GM12878 (cell line): ENCODE data around the gene HORMAD2. TPM values are rescaled to one million over a fixed set of nuclear protein-coding genes. Genes with fewer than 3 reads are reported as not detected.

ENCODE experiments used
- BACH1 ChIP-seq: fragments of 450-650 bp; IDR thresholded peaks from 2 replicates; pipeline ENCODE4 v1.6.1; 2017; ENCODE audit warnings: mild to moderate bottlenecking, borderline replicate concordance
- CBFB ChIP-seq: IDR thresholded peaks from 2 replicates; pipeline ENCODE4 v1.6.1; 2016; ENCODE audit warnings: antibody characterized with exemption, low read depth
- EED ChIP-seq: sonication (generic); IDR thresholded peaks from 2 replicates; pipeline ENCODE4 v1.6.1; 2016; ENCODE audit warnings: antibody characterized with exemption, low read depth
- LARP7 ChIP-seq: fragments of 450-650 bp; IDR thresholded peaks from 2 replicates; pipeline ENCODE4 v1.6.1; 2017; ENCODE audit warnings: mild to moderate bottlenecking
- NR2C2 ChIP-seq: IDR thresholded peaks from 2 replicates; pipeline ENCODE4 v1.6.1; 2011; ENCODE audit warnings: borderline replicate concordance, low read depth; ENCODE audit not compliant: control insufficient read depth, insufficient read length
- SREBF2 ChIP-seq: IDR thresholded peaks from 2 replicates; pipeline ENCODE4 v1.6.1; 2012; ENCODE audit warnings: mild to moderate bottlenecking, low read length
- ZNF217 ChIP-seq: fragments of 450-650 bp; IDR thresholded peaks from 2 replicates; pipeline ENCODE4 v1.6.1; 2017; ENCODE audit warnings: antibody characterized with exemption, mild to moderate bottlenecking
- ZNF622 ChIP-seq: fragments of 450-650 bp; IDR thresholded peaks from 2 replicates; pipeline ENCODE4 v1.6.1; 2017; ENCODE audit warnings: mild to moderate bottlenecking, inconsistent platforms
- polyA plus RNA-seq, 11 experiments: library from polyadenylated mRNA; depleted of rRNA in 4 of 11; unstranded in 6 of 11; stranded (reverse) in 5 of 11; fragments of >200 nt; fragmentation: Nextera tagmentation in 4 of 11; fragmentation: Illumina TruSeq in 1 of 11; extraction: Ambion mirVana in 4 of 11; extraction: Trizol in 1 of 11; gene quantifications; 1 replicate in 1 of 11; 2 replicates in 10 of 11; pipeline versions ENCODE4 v1.2.1 to v1.2.3, GENCODE V29; 2011 to 2016; ENCODE audit warnings: inconsistent platforms in 2 of 11, missing spikeins in 2 of 11, low read depth in 1 of 11
- total RNA-seq, 4 experiments: library from RNA; depleted of rRNA in 3 of 4; stranded (reverse); fragments of >200 nt in 3 of 4; fragmentation: Illumina TruSeq in 1 of 4; extraction: Trizol in 1 of 4; gene quantifications; 2 replicates each; pipeline versions ENCODE4 v1.2.1 to v1.2.3, GENCODE V29; 2013 to 2021
- TF ChIP-seq, protein P1 (sequence below): fragments of 450-650 bp; IDR thresholded peaks from 2 replicates; pipeline ENCODE4 v1.6.1; 2016; ENCODE audit warnings: mild to moderate bottlenecking, moderate library complexity, borderline replicate concordance
- TF ChIP-seq, protein P2 (sequence below): fragments of 450-650 bp; IDR thresholded peaks from 2 replicates; pipeline ENCODE4 v1.6.1; 2016; ENCODE audit warnings: mild to moderate bottlenecking

HORMAD2 gene
- total and polyA plus RNA-seq, 10 of the 15 experiments (the other 5 are each of a cell fraction or from before 2014, with no cell fraction given), result 0.07 to 0.13 TPM; not detected in 8

DNA sequence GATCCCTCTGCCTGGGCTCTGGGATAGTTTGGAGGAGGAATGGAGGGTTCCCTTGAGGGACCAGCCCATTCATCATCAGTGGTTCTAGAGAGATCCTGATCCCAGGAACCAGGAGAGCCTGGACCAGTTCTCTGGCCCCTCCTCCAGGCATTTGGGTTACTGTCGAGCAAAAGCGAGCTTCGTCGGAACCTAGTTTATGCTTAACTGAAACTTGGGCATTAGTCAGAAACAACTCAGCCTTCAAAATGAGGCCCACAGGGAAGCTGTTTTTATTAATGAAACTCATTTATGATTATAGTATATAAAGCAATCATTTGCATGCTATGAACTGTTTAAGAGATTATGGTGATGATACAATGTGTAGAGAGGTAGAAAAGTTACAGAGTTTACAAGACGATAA lies 104.9 kb downstream of the HORMAD2 start (continued):
- TF ChIP-seq ZNF217 (no peak), CBFB (no peak), BACH1 (no peak), NR2C2 (no peak), SREBF2 (no peak), EED (no peak), ZNF622 (no peak), LARP7 (no peak)
- TF ChIP-seq, protein P1, sequence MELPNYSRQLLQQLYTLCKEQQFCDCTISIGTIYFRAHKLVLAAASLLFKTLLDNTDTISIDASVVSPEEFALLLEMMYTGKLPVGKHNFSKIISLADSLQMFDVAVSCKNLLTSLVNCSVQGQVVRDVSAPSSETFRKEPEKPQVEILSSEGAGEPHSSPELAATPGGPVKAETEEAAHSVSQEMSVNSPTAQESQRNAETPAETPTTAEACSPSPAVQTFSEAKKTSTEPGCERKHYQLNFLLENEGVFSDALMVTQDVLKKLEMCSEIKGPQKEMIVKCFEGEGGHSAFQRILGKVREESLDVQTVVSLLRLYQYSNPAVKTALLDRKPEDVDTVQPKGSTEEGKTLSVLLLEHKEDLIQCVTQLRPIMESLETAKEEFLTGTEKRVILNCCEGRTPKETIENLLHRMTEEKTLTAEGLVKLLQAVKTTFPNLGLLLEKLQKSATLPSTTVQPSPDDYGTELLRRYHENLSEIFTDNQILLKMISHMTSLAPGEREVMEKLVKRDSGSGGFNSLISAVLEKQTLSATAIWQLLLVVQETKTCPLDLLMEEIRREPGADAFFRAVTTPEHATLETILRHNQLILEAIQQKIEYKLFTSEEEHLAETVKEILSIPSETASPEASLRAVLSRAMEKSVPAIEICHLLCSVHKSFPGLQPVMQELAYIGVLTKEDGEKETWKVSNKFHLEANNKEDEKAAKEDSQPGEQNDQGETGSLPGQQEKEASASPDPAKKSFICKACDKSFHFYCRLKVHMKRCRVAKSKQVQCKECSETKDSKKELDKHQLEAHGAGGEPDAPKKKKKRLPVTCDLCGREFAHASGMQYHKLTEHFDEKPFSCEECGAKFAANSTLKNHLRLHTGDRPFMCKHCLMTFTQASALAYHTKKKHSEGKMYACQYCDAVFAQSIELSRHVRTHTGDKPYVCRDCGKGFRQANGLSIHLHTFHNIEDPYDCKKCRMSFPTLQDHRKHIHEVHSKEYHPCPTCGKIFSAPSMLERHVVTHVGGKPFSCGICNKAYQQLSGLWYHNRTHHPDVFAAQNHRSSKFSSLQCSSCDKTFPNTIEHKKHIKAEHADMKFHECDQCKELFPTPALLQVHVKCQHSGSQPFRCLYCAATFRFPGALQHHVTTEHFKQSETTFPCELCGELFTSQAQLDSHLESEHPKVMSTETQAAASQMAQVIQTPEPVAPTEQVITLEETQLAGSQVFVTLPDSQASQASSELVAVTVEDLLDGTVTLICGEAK, result no peak
- TF ChIP-seq, protein P2, sequence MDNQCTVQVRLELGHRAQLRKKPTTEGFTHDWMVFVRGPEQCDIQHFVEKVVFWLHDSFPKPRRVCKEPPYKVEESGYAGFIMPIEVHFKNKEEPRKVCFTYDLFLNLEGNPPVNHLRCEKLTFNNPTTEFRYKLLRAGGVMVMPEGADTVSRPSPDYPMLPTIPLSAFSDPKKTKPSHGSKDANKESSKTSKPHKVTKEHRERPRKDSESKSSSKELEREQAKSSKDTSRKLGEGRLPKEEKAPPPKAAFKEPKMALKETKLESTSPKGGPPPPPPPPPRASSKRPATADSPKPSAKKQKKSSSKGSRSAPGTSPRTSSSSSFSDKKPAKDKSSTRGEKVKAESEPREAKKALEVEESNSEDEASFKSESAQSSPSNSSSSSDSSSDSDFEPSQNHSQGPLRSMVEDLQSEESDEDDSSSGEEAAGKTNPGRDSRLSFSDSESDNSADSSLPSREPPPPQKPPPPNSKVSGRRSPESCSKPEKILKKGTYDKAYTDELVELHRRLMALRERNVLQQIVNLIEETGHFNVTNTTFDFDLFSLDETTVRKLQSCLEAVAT, result no peak
